Karpas-422 (cell line): ENCODE data around the gene ADGRL2. TPM values are rescaled to one million over a fixed set of nuclear protein-coding genes. Genes with fewer than 3 reads are reported as not detected.

Source experiments
- DNase-seq: peaks from one replicate; pipeline ENCODE4 v3.0.0-alpha.2; 2015
- H2AFZ ChIP-seq: fragments of 200-600 bp; sonication (generic); 2 replicates; pipeline ENCODE4 v1.6.1; 2014; ENCODE audit warnings: antibody characterized with exemption, low read length, mixed read lengths
- H3K27ac ChIP-seq: fragments of 200-600 bp; sonication (generic); 2 replicates; pipeline ENCODE4 v1.5.1; 2014; ENCODE audit warnings: mild to moderate bottlenecking, low read length, moderate library complexity
- H3K27me3 ChIP-seq: fragments of 200-600 bp; sonication (generic); 2 replicates; pipeline ENCODE4 v1.6.1; 2014; ENCODE audit warnings: low read length, mixed read lengths
- H3K36me3 ChIP-seq: fragments of 200-600 bp; sonication (generic); 2 replicates; pipeline ENCODE4 v1.6.1; 2014; ENCODE audit warnings: low read length, mixed read lengths; ENCODE audit not compliant: insufficient read depth
- H3K4me1 ChIP-seq: fragments of 200-600 bp; sonication (generic); 2 replicates; pipeline ENCODE4 v1.6.1; 2014; ENCODE audit warnings: mild to moderate bottlenecking, low read length, mixed read lengths
- H3K4me2 ChIP-seq: fragments of 200-600 bp; sonication (generic); 2 replicates; pipeline ENCODE4 v1.6.1; 2014; ENCODE audit warnings: low read length, low read depth, mild to moderate bottlenecking; ENCODE audit not compliant: poor library complexity, severe bottlenecking
- H3K4me3 ChIP-seq: fragments of 200-600 bp; sonication (generic); 2 replicates; pipeline ENCODE4 v1.5.1; 2014; ENCODE audit warnings: mild to moderate bottlenecking, antibody characterized with exemption, low read length, mixed read lengths
- H3K79me2 ChIP-seq: fragments of 200-600 bp; sonication (generic); 2 replicates; pipeline ENCODE4 v1.6.1; 2014; ENCODE audit warnings: mild to moderate bottlenecking, low read length, mixed read lengths
- H3K9ac ChIP-seq: fragments of 200-600 bp; sonication (generic); 2 replicates; pipeline ENCODE4 v1.6.0; 2014; ENCODE audit warnings: low read length
- H3K9me2 ChIP-seq: fragments of 200-600 bp; sonication (generic), shearing (Covaris generic); replicated peaks from 2 replicates; pipeline ENCODE4 v1.6.0; 2014; ENCODE audit warnings: mild to moderate bottlenecking, low read length, moderate library complexity; ENCODE audit not compliant: insufficient read depth
- H3K9me3 ChIP-seq: fragments of 300-700, 200-600 bp; sonication (generic); 2 replicates; pipeline ENCODE4 v1.6.1; 2014; ENCODE audit warnings: low read length, mixed read lengths
- H4K20me1 ChIP-seq: fragments of 200-600 bp; sonication (generic); 2 replicates; pipeline ENCODE4 v1.6.1; 2014; ENCODE audit warnings: mild to moderate bottlenecking, antibody characterized with exemption, low read length, low read depth; ENCODE audit not compliant: insufficient read depth
- total RNA-seq: library from RNA; depleted of rRNA; stranded (reverse); fragments of >200 nt; shearing (Covaris generic); gene quantifications from 2 replicates; pipeline ENCODE4 v1.2.3, GENCODE V29; 2014; ENCODE audit warnings: low replicate concordance

ADGRL2 gene
- total RNA-seq, 1 experiment from 2014 or later, result not detected

DNA sequence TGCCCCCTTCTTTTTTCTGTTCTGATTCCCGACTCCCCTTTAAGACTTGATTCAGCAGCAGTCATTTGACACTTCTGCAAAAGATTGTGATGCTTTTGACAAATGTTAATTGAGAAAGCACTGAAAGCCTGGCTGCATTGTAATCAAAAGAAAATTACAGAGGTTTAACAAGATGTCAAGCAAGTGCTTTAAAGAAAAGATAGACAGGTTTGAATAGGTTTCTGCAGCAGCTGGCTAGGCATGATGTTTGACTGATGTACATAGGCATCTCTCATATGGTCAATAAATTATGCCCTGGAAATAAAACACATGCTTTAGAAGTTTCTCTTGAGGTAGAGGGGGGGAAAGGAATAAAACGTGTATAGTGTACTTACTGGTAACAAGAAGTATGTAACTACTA is 147.8 kb downstream of the ADGRL2 start:
- Histone ChIP-seq H3K79me2 (no peaks in the 10 kb centered on the region), H3K27ac (no peak overlapping the region), H3K36me3 (no peaks in the 10 kb centered on the region), H3K9me3 (peaks cover 7% of the 10 kb centered on the region; the same call in 1 of the 2 replicates), H3K9me2 (no peaks in the 10 kb centered on the region), H3K4me2 (no peak overlapping the region), H2AFZ (no peak overlapping the region), H3K9ac (no peak overlapping the region), H4K20me1 (no peaks in the 10 kb centered on the region), H3K4me1 (no peaks in the 10 kb centered on the region), H3K27me3 (no peaks in the 10 kb centered on the region), H3K4me3 (no peak overlapping the region)
- DNase-seq, result no peak

DNA sequence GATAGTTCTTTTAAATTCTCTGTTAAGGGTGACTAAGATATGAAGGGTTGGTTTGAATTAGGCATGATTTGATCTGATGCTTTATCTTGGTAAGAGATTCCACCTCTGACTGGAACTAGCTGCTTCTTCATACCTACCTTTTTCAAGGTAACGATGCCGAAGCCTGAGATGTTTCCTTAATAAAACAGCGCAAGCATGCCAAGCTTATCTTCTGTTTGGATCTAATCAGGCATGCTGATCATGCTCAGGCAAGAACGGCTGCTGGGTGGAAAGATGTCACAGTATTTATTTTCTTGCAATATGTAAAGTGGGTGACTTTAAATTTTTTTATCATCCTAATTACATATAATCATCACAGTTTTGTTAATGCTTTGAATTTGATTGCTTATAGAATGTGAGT is 148.7 kb downstream of the ADGRL2 start:
- Histone ChIP-seq H3K4me1 (no peaks in the 10 kb centered on the region), H2AFZ (no peak overlapping the region), H3K27me3 (no peaks in the 10 kb centered on the region), H3K27ac (no peak overlapping the region), H3K9me3 (peaks cover 7% of the 10 kb centered on the region; the same call in 1 of the 2 replicates), H3K4me3 (no peak overlapping the region), H4K20me1 (no peaks in the 10 kb centered on the region), H3K79me2 (no peaks in the 10 kb centered on the region), H3K9me2 (no peaks in the 10 kb centered on the region), H3K4me2 (no peak overlapping the region), H3K9ac (no peak overlapping the region), H3K36me3 (no peaks in the 10 kb centered on the region)
- DNase-seq, result no peak

DNA sequence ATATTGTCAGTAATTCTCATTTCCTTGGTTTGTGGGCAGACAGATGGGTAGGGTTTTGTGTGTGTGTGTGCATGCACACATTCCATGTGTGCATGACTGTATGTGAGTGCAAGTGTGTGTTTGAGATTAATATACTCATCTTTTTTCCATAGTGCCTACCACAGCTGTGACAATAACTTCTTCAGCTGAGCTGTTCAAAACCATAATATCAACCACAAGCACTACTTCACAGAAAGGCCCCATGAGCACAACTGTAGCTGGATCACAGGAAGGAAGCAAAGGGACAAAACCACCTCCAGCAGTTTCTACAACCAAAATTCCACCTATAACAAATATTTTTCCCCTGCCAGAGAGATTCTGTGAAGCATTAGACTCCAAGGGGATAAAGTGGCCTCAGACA is 149.3 kb downstream of the ADGRL2 start:
- no peaks in the 10 kb centered on the region for H3K79me2 ChIP-seq
- no peak overlapping the region for H2AFZ ChIP-seq

DNA sequence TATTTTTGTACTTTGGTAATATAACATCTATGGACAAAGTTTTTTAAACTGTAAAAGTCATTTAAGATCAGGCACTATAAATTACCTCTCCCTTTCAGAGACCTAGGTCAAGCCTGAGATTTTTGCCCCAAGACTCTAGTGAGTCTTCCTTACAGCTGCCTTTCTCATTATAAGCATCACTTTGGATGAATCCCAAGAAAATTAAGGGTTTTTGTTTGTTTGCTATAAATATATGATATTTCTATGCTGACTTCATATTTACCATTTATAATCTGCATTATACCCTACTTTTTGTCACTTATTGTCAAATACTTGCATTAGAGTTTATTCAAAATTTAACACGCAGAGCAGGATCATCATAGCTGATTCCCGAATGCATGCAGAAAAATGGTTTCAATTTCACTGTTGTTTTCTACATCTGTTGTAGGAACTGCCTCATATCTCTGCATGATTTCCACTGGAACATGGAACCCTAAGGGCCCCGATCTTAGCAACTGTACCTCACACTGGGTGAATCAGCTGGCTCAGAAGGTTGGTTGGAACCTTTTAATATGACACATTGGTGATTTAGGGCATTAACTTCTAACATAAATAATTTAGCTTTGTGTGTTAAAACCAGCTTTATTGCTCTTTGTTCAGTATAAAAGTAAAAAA is 150.0 kb downstream of the ADGRL2 start:
- H3K4me1 ChIP-seq, result no peaks in the 10 kb centered on the region
- H4K20me1 ChIP-seq, result no peaks in the 10 kb centered on the region
- H3K4me3 ChIP-seq, result no peak overlapping the region
- H3K9me3 ChIP-seq, result 0 out of 2 replicates have a peak, but pooled peaks cover 3% of the 10 kb centered on the region
- H3K27me3 ChIP-seq, result no peaks in the 10 kb centered on the region
- H3K36me3 ChIP-seq, result no peaks in the 10 kb centered on the region
- no peaks in the 10 kb centered on the region for H3K79me2 ChIP-seq
- no peak overlapping the region for H3K9ac ChIP-seq
- no peaks in the 10 kb centered on the region for H3K9me2 ChIP-seq
- H3K4me2 ChIP-seq, result no peak overlapping the region
- DNase-seq, result no peak
- no peak overlapping the region for H3K27ac ChIP-seq
- H2AFZ ChIP-seq, result no peak overlapping the region

More for the DNA sequence above, 149.3 kb downstream of the ADGRL2 start:
- H3K9me3 ChIP-seq, result peaks cover 3% of the 10 kb centered on the region; the same call in 1 of the 2 replicates
- no peak overlapping the region for H3K27ac ChIP-seq
- H4K20me1 ChIP-seq, result no peaks in the 10 kb centered on the region
- H3K9me2 ChIP-seq, result no peaks in the 10 kb centered on the region
- no peaks in the 10 kb centered on the region for H3K36me3 ChIP-seq
- H3K4me2 ChIP-seq, result no peak overlapping the region
- H3K27me3 ChIP-seq, result no peaks in the 10 kb centered on the region
- H3K4me3 ChIP-seq, result no peak overlapping the region
- no peak for DNase-seq
- no peaks in the 10 kb centered on the region for H3K4me1 ChIP-seq
- H3K9ac ChIP-seq, result no peak overlapping the region

DNA sequence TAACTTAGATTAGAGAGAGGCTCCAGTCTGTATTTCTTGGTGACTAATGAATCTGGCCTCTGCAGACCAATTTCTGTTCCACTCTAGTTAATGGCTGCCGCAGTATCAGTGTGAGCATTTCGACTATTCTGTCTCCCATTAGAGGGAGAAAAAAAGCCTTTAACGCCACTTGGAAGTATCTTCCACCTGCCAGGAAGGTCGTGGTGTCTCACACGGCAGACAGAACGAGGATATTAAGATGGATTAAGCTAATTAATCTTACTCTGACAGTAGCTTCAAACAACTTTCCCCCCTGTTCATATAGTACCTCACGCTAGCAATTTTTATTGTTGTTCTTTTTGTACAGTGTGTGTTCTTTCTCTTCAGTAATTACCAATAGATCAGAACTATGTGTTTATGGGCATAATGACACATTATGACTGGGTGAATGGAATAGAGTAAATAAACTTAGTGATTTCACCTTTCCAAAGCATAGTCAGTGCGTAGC is 153.8 kb downstream of the ADGRL2 start:
- no peaks in the 10 kb centered on the region for H3K9me2 ChIP-seq
- H3K36me3 ChIP-seq, result no peaks in the 10 kb centered on the region
- H3K9me3 ChIP-seq, result peaks cover 4% of the 10 kb centered on the region; the same call in 1 of the 2 replicates
- DNase-seq, result no peak
- no peak overlapping the region for H2AFZ ChIP-seq
- no peaks in the 10 kb centered on the region for H4K20me1 ChIP-seq
- no peaks in the 10 kb centered on the region for H3K27me3 ChIP-seq
- H3K4me3 ChIP-seq, result no peak overlapping the region
- no peaks in the 10 kb centered on the region for H3K4me1 ChIP-seq
- no peak overlapping the region for H3K4me2 ChIP-seq
- no peak overlapping the region for H3K9ac ChIP-seq
- H3K79me2 ChIP-seq, result no peaks in the 10 kb centered on the region
- H3K27ac ChIP-seq, result no peak overlapping the region

DNA sequence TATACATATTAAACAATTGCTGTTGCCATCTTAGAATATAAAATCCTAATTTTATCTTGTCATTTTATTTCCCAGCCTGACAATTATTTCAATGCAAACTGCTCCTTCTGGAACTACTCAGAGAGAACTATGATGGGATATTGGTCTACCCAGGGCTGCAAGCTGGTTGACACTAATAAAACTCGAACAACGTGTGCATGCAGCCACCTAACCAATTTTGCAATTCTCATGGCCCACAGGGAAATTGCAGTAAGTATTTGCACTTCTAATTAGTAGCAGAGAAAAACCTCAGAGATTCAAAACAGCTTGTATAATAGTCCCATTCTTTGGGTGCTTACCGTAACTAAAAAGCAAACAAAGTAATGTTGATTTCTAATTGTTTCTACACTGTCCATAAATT is 167.2 kb downstream of the ADGRL2 start:
- no peak overlapping the region for H2AFZ ChIP-seq
- H3K27me3 ChIP-seq, result no peaks in the 10 kb centered on the region
- no peaks in the 10 kb centered on the region for H3K36me3 ChIP-seq
- H3K9me2 ChIP-seq, result no peaks in the 10 kb centered on the region
- H3K9ac ChIP-seq, result no peak overlapping the region
- H3K9me3 ChIP-seq, result peaks cover 11% of the 10 kb centered on the region; the same call in 1 of the 2 replicates
- no peaks in the 10 kb centered on the region for H3K79me2 ChIP-seq
- H4K20me1 ChIP-seq, result no peaks in the 10 kb centered on the region
- H3K4me2 ChIP-seq, result no peak overlapping the region
- DNase-seq, result no peak
- no peaks in the 10 kb centered on the region for H3K4me1 ChIP-seq
- H3K27ac ChIP-seq, result no peak overlapping the region
- H3K4me3 ChIP-seq, result no peak overlapping the region

DNA sequence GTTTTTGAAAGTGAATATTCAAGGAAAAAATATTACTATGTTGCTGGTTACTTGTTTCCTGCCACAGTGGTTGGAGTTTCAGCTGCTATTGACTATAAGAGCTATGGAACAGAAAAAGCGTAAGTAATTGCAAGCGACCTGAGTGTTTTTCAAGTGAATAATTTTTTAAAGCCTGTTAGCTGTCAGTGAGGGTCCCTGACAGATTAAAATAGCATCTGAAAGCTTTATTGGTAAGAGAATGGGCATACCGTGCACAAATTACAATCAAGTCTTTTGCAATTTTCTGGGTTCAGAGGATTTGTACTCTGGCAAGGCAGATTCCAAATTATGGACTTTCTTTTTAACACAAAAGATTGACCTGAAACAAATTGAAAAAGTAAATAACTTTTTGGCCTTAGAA is 169.7 kb downstream of the ADGRL2 start:
- no peaks in the 10 kb centered on the region for H3K36me3 ChIP-seq
- H3K27ac ChIP-seq, result no peak overlapping the region
- no peaks in the 10 kb centered on the region for H3K4me1 ChIP-seq
- no peak overlapping the region for H3K4me3 ChIP-seq
- no peaks in the 10 kb centered on the region for H3K9me2 ChIP-seq
- H3K9me3 ChIP-seq, result peaks cover 6% of the 10 kb centered on the region; the same call in 1 of the 2 replicates
- H3K9ac ChIP-seq, result no peak overlapping the region
- no peak for DNase-seq
- no peaks in the 10 kb centered on the region for H4K20me1 ChIP-seq
- no peaks in the 10 kb centered on the region for H3K27me3 ChIP-seq
- H3K4me2 ChIP-seq, result no peak overlapping the region
- no peaks in the 10 kb centered on the region for H3K79me2 ChIP-seq
- no peak overlapping the region for H2AFZ ChIP-seq

DNA sequence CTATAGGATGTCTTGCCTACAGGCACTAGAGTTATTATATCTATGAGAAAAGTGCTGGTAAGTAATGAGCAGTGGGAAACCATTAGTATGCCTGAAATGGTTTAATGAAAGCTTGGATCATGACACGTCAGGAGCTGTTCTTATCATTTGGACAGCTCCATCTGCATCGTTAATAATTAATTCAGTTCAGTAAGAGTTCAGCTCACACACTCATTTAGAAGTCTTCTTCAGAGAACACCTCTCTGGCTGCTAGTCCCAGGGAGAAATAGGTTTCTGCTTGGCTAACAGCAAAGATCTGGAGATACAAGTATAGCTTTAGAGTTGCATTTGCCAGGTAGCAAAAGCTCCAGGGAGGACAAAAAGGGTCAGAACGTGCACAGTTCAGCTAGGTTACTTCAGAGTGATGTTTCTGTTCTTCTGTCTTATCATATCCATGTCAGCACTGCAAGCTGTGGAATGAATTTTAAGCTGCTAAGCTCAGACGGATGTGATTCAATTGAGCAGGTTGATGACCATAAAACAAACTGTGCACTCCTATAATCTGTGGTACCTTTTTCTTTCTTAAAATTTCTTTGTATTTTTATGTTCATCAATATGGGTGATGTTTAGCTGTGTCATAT is 173.6 kb downstream of the ADGRL2 start:
- Histone ChIP-seq H3K4me3 (no peak overlapping the region), H3K9me3 (0 out of 2 replicates have a peak, but pooled peaks cover 4% of the 10 kb centered on the region), H2AFZ (no peak overlapping the region), H3K27ac (no peak overlapping the region), H3K9ac (no peak overlapping the region), H3K9me2 (no peaks in the 10 kb centered on the region), H3K79me2 (no peaks in the 10 kb centered on the region), H3K4me2 (no peak overlapping the region), H4K20me1 (no peaks in the 10 kb centered on the region), H3K4me1 (no peaks in the 10 kb centered on the region), H3K27me3 (no peaks in the 10 kb centered on the region), H3K36me3 (no peaks in the 10 kb centered on the region)
- DNase-seq, result no peak
